ENCODE results near the gene SPTBN2.

SPTBN2 gene

DNA sequence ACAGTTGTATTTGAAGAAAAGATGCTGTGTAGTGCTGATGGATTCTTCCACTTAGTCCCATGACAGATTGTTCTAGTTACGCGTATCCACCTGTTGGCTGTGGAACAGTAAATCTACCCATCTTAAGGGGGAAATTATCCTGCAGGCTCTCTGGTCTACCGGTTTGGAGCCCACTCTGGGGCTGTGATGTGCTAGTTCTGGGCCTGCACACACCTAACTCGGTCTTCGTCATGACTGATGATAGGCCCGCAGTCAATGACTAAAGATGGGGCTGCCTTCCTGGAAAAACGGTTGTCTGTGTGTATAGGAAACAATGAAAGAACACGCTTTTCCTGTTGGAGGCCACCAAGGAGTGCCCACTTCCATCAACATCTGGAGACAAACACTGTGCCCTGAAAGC lies 45.1 kb downstream of the SPTBN2 start:
- DNase-seq, result no peak
- Mint-ChIP-seq H3K9me3 (peaks cover 5% of the 10 kb centered on the region), H3K4me1 (peaks cover 4% of the 10 kb centered on the region), H3K27me3 (ENCODE audit: low read depth, poor library complexity) (no peaks in the 10 kb centered on the region), H3K36me3 (ENCODE audit: low read depth) (peaks cover 36% of the 10 kb centered on the region), H3K27ac (no peak overlapping the region), H3K4me3 (no peak overlapping the region)
- TF ChIP-seq, protein P1, sequence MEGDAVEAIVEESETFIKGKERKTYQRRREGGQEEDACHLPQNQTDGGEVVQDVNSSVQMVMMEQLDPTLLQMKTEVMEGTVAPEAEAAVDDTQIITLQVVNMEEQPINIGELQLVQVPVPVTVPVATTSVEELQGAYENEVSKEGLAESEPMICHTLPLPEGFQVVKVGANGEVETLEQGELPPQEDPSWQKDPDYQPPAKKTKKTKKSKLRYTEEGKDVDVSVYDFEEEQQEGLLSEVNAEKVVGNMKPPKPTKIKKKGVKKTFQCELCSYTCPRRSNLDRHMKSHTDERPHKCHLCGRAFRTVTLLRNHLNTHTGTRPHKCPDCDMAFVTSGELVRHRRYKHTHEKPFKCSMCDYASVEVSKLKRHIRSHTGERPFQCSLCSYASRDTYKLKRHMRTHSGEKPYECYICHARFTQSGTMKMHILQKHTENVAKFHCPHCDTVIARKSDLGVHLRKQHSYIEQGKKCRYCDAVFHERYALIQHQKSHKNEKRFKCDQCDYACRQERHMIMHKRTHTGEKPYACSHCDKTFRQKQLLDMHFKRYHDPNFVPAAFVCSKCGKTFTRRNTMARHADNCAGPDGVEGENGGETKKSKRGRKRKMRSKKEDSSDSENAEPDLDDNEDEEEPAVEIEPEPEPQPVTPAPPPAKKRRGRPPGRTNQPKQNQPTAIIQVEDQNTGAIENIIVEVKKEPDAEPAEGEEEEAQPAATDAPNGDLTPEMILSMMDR (IDR thresholded peaks at IDR 0.05), result no peak

DNA sequence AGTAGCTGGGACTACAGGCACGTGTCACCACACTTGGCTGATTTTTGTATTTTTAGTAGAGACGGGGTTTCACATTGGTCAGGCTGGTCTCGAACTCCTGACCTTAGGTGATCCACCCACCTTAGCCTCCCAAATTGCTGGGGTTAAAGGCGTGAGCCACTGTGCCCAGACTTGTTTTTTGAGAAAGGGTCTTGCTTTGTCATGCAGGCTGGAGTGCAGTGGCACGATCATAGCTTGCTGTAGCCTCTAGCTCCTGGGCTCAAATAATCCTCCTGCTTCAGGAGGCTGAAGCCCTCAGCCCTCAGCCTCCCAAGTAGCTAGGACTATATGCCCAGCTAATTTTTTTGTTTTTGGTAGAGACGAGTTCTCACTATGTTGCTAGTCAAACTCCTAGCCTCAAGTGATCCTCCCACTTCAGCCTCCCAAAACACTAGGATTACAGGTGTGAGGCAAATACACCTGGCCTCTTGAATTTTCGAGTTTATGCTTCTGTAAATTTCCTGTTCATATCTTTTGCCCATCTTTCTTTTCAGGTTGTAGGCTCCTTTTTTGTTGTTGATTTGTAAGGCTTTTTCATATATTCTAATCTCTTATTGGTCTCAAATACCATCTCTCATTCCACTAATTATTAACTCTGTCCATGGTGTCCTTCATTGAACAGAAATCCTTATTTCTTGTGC lies 47.9 kb downstream of the SPTBN2 start:
- no peaks in the 10 kb centered on the region for H3K27me3 Mint-ChIP-seq (ENCODE audit: low read depth, poor library complexity)
- peaks cover 26% of the 10 kb centered on the region for H3K4me1 Mint-ChIP-seq
- TF ChIP-seq, protein P1 (IDR thresholded peaks at IDR 0.05), result no peak
- H3K4me3 Mint-ChIP-seq, result no peak overlapping the region
- no peak for DNase-seq
- peaks cover 33% of the 10 kb centered on the region for H3K36me3 Mint-ChIP-seq (ENCODE audit: low read depth)
- H3K27ac Mint-ChIP-seq, result no peak overlapping the region
- peaks cover 5% of the 10 kb centered on the region for H3K9me3 Mint-ChIP-seq

DNA sequence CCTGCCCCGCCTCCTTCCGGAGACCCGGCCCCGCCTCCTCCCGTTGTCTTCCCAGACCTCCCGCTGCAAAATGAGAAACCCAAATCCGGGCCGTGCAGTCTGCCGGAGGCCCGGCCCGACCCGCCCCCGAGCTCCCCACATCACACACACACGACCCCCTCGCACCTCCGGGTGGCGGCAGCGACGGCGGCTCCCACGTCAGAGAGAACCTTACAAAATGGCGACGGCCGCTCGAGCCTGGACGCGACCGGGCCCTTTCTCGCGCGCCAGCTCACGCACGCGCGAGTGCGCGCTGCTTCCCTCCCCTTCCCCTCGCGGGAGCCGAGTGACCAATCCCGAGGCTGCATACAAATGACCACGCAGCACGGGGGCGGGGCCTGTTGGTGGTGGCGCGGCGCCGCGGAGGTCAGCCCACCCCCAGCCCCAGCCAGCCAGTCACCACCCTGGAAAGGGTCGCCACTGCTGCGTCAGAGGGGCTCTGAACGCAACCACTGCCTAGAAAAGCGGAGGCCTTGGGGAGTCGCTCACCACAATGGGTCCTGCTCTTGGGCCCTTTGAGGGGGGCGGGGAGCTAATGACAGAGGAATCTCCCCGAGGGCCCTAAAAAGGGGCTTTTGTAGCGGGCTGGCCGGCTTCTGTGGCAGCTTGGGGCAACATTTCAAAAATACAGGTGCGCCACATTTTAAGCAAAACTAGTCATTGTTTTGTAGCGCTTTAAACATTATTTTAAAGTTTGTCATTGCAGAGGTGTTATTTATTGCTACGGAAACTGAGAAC lies 51.2 kb downstream of the SPTBN2 start, which contains the start of gene RBM4B:
Gene RBM4B (minus strand): TSS at position 289 of the 777 bp plus-strand sequence. CDS start 808 bp downstream, outside the sequence.
- TF ChIP-seq, protein P1 (IDR thresholded peaks at IDR 0.05), result no peak
- peaks cover 25% of the 10 kb centered on the region for H3K36me3 Mint-ChIP-seq (ENCODE audit: low read depth)
- peaks cover 5% of the 10 kb centered on the region for H3K9me3 Mint-ChIP-seq
- peak; percentile 99 for DNase-seq
- peaks cover 47% of the 10 kb centered on the region for H3K4me1 Mint-ChIP-seq
- H3K27ac Mint-ChIP-seq, result peak within 1 kb of the TSS; percentile 100
- no peaks in the 10 kb centered on the region for H3K27me3 Mint-ChIP-seq (ENCODE audit: low read depth, poor library complexity)
- H3K4me3 Mint-ChIP-seq, result peak within 1 kb of the TSS; percentile 93

DNA sequence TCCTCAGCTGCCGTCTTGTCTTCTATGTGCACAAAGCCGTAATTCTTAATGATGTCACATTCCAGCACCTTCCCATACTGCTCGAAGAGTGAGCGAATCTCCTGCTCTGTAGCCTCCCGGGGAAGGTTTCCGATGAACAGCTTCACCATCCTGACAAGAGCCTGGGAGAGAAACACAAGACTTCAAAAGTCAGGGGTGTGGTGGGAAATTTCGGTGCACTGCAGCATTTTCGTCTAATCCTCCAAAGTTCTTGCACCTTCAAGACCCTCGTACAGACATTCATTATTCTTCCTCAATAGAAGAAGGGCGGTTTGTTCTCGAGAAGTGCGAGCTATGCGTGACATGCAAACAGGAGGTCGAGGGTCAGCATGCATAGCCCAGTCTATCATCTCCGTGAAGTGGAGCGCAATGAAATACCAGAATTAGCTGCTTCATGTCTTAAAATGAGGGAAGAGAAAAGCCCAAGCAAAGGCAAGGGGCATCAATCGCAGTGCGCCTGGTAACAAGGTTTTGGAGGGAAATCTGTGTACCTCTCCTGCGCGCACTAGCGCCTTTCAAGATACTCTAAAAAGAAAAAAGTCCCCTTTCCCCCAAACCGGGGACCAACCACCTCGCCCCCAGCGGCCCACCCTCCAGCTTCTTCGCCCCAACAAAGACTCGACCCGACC lies 52.0 kb downstream of the SPTBN2 start:
- Mint-ChIP-seq H3K4me3 (peak overlapping the region; percentile 93), H3K27ac (peak overlapping the region; percentile 100), H3K27me3 (ENCODE audit: low read depth, poor library complexity) (no peaks in the 10 kb centered on the region), H3K4me1 (peaks cover 48% of the 10 kb centered on the region), H3K9me3 (peaks cover 5% of the 10 kb centered on the region), H3K36me3 (ENCODE audit: low read depth) (peaks cover 27% of the 10 kb centered on the region)
- TF ChIP-seq, protein P1 (IDR thresholded peaks at IDR 0.05), result no peak
- DNase-seq, result no peak

DNA sequence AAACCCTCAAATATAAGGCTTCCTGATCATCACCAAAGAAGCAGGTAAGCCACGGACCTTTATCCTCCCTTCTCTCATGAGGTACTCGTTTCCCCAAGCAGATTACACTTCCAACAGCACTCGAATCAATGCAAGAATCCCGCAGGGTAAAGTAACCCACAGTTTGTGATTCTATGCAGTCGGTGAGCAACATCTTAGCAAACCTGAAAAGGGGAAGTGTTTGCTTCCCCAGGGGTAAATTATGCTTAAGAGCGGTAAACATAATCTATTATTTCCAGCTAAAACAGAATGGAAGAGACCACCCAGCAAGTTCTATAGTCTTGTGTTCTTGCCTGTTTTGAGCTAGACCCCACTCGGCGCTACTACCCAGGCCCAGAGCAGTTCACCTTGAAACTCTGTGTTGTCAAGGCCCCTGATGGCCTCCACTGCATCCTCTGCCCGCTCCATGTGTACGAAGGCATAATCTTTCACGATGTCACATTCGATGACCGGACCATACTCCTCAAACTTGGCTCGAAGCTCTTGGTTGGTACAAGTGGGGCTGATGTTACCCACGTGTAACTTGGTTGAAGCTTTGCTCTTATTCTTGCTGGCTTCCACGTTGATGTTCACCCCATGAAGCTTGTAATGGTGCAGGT lies 52.6 kb downstream of the SPTBN2 start:
- no peaks in the 10 kb centered on the region for H3K27me3 Mint-ChIP-seq (ENCODE audit: low read depth, poor library complexity)
- peak overlapping the region; percentile 93 for H3K4me3 Mint-ChIP-seq
- peak overlapping the region; percentile 100 for H3K27ac Mint-ChIP-seq
- peaks cover 2% of the 10 kb centered on the region for H3K9me3 Mint-ChIP-seq
- peaks cover 27% of the 10 kb centered on the region for H3K36me3 Mint-ChIP-seq (ENCODE audit: low read depth)
- DNase-seq, result no peak
- TF ChIP-seq, protein P1 (IDR thresholded peaks at IDR 0.05), result no peak
- H3K4me1 Mint-ChIP-seq, result peaks cover 48% of the 10 kb centered on the region
